H1 (cell line): Measurements from ENCODE around the gene SURF4. TPM values are rescaled to one million over a fixed set of nuclear protein-coding genes. Genes with fewer than 3 reads are reported as not detected.

ENCODE experiments used
- BCL11A ChIP-seq, 2 experiments: IDR thresholded peaks; one replicate each; pipeline ENCODE4 v1.6.1; 2011; ENCODE audit warnings: low read depth in 2 of 2, low read length in 2 of 2, mild to moderate bottlenecking in 2 of 2
- CEBPB ChIP-seq: IDR thresholded peaks from 2 replicates; pipeline ENCODE4 v1.6.1; 2012; ENCODE audit warnings: low read depth, low read length
- CTBP2 ChIP-seq: IDR thresholded peaks from 2 replicates; pipeline ENCODE4 v1.7.0; 2011; ENCODE audit warnings: borderline replicate concordance, mild to moderate bottlenecking, moderate library complexity, mixed read lengths, low read length; ENCODE audit not compliant: insufficient read depth, insufficient read length
- GABPA ChIP-seq: IDR thresholded peaks from 2 replicates; pipeline ENCODE4 v1.6.1; 2011; ENCODE audit warnings: mild to moderate bottlenecking, low read length, moderate library complexity, borderline replicate concordance; ENCODE audit not compliant: insufficient read depth
- RBBP5 ChIP-seq: IDR thresholded peaks from 2 replicates; pipeline ENCODE4 v1.7.1; 2012; ENCODE audit warnings: low read depth, mild to moderate bottlenecking, inconsistent platforms, low read length, moderate library complexity, borderline replicate concordance
- SP4 ChIP-seq: IDR thresholded peaks from 2 replicates; pipeline ENCODE4 v1.6.1; 2012; ENCODE audit warnings: low read length, inconsistent platforms
- polyA plus RNA-seq, 7 experiments: library from polyadenylated mRNA; depleted of rRNA in 3 of 7; stranded (reverse) in 5 of 7; unstranded in 2 of 7; fragments of >200 nt in 5 of 7; fragments of 200-250 nt in 2 of 7; gene quantifications; 1 replicate in 5 of 7; 2 replicates in 1 of 7; 4 replicates in 1 of 7; pipeline versions ENCODE4 v1.2.1 to v1.2.3, GENCODE V29; 2011 to 2013; ENCODE audit warnings: missing spikeins in 2 of 7, mixed read lengths in 2 of 7
- total RNA-seq: library from RNA; stranded (reverse); fragmentation: NEBNext Ultra II Directional; extraction: Animal tissue kit (Norgen Biotek cat#: 25700); gene quantifications from 2 replicates; pipeline ENCODE4 v1.2.1, GENCODE V29; 2021
- TF ChIP-seq, protein P1 (sequence below): fragments of 300-600 bp; sonication (generic); IDR thresholded peaks from 2 replicates; pipeline ENCODE4 v1.7.1; 2012; ENCODE audit warnings: low read length, moderate library complexity, mild to moderate bottlenecking, inconsistent platforms; ENCODE audit not compliant: insufficient replicate concordance
- TF ChIP-seq, protein P2 (sequence below), 3 experiments: IDR thresholded peaks; 1 replicate in 2 of 3; 2 replicates in 1 of 3; pipeline versions ENCODE4 v1.5.1 to v1.6.1; 2011; ENCODE audit warnings: low read length in 3 of 3, mild to moderate bottlenecking in 3 of 3, inconsistent platforms in 2 of 3, low read depth in 1 of 3, moderate library complexity in 1 of 3; ENCODE audit not compliant: insufficient read depth in 1 of 3; ENCODE audit errors: control extremely low read depth in 1 of 3

SURF4 gene
- total and polyA plus RNA-seq, 2 of the 8 experiments (the other 6 are each of a cell fraction or from before 2014, with no cell fraction given) = 176 to 182 TPM

DNA sequence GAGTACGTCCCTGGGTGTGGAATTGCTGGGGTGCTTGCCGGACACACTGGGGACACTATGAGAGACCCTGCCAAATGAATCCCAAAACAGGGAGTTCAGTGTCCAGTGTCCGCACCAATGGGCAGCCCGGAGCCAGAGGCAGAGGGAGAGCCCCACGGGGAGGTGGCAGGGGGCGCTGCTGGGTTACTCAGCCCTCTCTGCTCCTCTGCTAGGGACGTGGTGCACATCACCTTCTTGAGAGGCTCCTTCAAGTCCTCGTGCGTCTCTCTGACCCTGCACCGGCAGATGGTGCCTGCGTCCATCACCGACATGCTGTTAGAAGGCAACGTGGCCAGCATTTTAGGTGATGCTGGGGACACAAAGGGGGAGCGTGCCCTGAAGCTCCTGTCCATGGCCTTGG lies 21.1 kb upstream of the SURF4 start (continued):
- TF ChIP-seq, protein P1, sequence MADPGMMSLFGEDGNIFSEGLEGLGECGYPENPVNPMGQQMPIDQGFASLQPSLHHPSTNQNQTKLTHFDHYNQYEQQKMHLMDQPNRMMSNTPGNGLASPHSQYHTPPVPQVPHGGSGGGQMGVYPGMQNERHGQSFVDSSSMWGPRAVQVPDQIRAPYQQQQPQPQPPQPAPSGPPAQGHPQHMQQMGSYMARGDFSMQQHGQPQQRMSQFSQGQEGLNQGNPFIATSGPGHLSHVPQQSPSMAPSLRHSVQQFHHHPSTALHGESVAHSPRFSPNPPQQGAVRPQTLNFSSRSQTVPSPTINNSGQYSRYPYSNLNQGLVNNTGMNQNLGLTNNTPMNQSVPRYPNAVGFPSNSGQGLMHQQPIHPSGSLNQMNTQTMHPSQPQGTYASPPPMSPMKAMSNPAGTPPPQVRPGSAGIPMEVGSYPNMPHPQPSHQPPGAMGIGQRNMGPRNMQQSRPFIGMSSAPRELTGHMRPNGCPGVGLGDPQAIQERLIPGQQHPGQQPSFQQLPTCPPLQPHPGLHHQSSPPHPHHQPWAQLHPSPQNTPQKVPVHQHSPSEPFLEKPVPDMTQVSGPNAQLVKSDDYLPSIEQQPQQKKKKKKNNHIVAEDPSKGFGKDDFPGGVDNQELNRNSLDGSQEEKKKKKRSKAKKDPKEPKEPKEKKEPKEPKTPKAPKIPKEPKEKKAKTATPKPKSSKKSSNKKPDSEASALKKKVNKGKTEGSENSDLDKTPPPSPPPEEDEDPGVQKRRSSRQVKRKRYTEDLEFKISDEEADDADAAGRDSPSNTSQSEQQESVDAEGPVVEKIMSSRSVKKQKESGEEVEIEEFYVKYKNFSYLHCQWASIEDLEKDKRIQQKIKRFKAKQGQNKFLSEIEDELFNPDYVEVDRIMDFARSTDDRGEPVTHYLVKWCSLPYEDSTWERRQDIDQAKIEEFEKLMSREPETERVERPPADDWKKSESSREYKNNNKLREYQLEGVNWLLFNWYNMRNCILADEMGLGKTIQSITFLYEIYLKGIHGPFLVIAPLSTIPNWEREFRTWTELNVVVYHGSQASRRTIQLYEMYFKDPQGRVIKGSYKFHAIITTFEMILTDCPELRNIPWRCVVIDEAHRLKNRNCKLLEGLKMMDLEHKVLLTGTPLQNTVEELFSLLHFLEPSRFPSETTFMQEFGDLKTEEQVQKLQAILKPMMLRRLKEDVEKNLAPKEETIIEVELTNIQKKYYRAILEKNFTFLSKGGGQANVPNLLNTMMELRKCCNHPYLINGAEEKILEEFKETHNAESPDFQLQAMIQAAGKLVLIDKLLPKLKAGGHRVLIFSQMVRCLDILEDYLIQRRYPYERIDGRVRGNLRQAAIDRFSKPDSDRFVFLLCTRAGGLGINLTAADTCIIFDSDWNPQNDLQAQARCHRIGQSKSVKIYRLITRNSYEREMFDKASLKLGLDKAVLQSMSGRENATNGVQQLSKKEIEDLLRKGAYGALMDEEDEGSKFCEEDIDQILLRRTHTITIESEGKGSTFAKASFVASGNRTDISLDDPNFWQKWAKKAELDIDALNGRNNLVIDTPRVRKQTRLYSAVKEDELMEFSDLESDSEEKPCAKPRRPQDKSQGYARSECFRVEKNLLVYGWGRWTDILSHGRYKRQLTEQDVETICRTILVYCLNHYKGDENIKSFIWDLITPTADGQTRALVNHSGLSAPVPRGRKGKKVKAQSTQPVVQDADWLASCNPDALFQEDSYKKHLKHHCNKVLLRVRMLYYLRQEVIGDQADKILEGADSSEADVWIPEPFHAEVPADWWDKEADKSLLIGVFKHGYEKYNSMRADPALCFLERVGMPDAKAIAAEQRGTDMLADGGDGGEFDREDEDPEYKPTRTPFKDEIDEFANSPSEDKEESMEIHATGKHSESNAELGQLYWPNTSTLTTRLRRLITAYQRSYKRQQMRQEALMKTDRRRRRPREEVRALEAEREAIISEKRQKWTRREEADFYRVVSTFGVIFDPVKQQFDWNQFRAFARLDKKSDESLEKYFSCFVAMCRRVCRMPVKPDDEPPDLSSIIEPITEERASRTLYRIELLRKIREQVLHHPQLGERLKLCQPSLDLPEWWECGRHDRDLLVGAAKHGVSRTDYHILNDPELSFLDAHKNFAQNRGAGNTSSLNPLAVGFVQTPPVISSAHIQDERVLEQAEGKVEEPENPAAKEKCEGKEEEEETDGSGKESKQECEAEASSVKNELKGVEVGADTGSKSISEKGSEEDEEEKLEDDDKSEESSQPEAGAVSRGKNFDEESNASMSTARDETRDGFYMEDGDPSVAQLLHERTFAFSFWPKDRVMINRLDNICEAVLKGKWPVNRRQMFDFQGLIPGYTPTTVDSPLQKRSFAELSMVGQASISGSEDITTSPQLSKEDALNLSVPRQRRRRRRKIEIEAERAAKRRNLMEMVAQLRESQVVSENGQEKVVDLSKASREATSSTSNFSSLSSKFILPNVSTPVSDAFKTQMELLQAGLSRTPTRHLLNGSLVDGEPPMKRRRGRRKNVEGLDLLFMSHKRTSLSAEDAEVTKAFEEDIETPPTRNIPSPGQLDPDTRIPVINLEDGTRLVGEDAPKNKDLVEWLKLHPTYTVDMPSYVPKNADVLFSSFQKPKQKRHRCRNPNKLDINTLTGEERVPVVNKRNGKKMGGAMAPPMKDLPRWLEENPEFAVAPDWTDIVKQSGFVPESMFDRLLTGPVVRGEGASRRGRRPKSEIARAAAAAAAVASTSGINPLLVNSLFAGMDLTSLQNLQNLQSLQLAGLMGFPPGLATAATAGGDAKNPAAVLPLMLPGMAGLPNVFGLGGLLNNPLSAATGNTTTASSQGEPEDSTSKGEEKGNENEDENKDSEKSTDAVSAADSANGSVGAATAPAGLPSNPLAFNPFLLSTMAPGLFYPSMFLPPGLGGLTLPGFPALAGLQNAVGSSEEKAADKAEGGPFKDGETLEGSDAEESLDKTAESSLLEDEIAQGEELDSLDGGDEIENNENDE = no peak
- TF ChIP-seq GABPA (peak; percentile 34; the same call in 1 of the 2 replicates), CTBP2 (no peak), CEBPB (no peak), BCL11A (IDR thresholded peaks at IDR 0.05; ENCODE audit: low read depth in 2 of 2, low read length in 2 of 2) (no peak), SP4 (no peak), RBBP5 (no peak)
- TF ChIP-seq, protein P2, sequence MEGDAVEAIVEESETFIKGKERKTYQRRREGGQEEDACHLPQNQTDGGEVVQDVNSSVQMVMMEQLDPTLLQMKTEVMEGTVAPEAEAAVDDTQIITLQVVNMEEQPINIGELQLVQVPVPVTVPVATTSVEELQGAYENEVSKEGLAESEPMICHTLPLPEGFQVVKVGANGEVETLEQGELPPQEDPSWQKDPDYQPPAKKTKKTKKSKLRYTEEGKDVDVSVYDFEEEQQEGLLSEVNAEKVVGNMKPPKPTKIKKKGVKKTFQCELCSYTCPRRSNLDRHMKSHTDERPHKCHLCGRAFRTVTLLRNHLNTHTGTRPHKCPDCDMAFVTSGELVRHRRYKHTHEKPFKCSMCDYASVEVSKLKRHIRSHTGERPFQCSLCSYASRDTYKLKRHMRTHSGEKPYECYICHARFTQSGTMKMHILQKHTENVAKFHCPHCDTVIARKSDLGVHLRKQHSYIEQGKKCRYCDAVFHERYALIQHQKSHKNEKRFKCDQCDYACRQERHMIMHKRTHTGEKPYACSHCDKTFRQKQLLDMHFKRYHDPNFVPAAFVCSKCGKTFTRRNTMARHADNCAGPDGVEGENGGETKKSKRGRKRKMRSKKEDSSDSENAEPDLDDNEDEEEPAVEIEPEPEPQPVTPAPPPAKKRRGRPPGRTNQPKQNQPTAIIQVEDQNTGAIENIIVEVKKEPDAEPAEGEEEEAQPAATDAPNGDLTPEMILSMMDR (IDR thresholded peaks at IDR 0.05; ENCODE audit: control extremely low read depth in 1 of 3, insufficient read depth in 1 of 3, low read depth in 1 of 3, low read length in 3 of 3) = peak in 2 of 3 experiments; percentile 76 to 87; a peak in 3 of 4 replicates
